AG10803 (cell line): ENCODE results near the gene RPAP3.

Source experiments
- DNase-seq: peaks from one replicate; pipeline ENCODE4 v3.0.0; 2010; ENCODE audit warnings: low read depth
- H3K4me3 ChIP-seq: 2 replicates; pipeline ENCODE4 v1.5.1; 2011; ENCODE audit warnings: mild to moderate bottlenecking, low read length, control low read depth
- CTCF ChIP-seq: conservative IDR thresholded peaks from 2 replicates; pipeline ENCODE4 v1.5.1; 2011; ENCODE audit warnings: mild to moderate bottlenecking, low read length, control low read depth, inconsistent platforms

Gene RPAP3

GRCh38 chr12:47746523-47746922 lies 40.7 kb upstream of the RPAP3 start:
- no peak overlapping the region for H3K4me3 ChIP-seq
- DNase-seq = no peak
- no peak for TF ChIP-seq CTCF

GRCh38 chr12:47746073-47746472 lies 40.2 kb upstream of the RPAP3 start:
- no peak for DNase-seq
- no peak for TF ChIP-seq CTCF
- H3K4me3 ChIP-seq = no peak overlapping the region

- TF ChIP-seq CTCF = no peak
- no peak for DNase-seq
- H3K4me3 ChIP-seq = no peak overlapping the region
Measured at GRCh38 chr12:47745485-47746041, 39.7 kb upstream of the RPAP3 start.

GRCh38 chr12:47744778-47745436 lies 39.1 kb upstream of the RPAP3 start:
- no peak for DNase-seq
- no peak overlapping the region for H3K4me3 ChIP-seq
- TF ChIP-seq CTCF = no peak

- no peak for DNase-seq
Measured at GRCh38 chr12:47744005-47744651, 38.3 kb upstream of the RPAP3 start.

GRCh38 chr12:47743311-47743860 lies 37.6 kb upstream of the RPAP3 start:
- H3K4me3 ChIP-seq = no peak overlapping the region
- no peak for TF ChIP-seq CTCF
- no peak for DNase-seq

More at GRCh38 chr12:47744005-47744651, 38.3 kb upstream of the RPAP3 start:
- peak; percentile 15; the same call in 1 of the 2 replicates for TF ChIP-seq CTCF
- no peak overlapping the region for H3K4me3 ChIP-seq
